ENCODE measurements around the gene BCAT1. TPM values are rescaled to one million over a fixed set of nuclear protein-coding genes. Genes with fewer than 3 reads are reported as not detected.

The BCAT1 gene
- total and polyA plus RNA-seq, 9 of the 15 experiments (the other 6 are each of a cell fraction or from before 2014, with no cell fraction given): 38.5 to 157 (median 66.8) TPM

- no peak overlapping the region for H3K9ac ChIP-seq (ENCODE audit: insufficient read depth in 1 of 2, low read depth in 2 of 2, low read length in 2 of 2)
- FAIRE-seq (no peak), ATAC-seq (no peak), DNase-seq (ENCODE audit: extremely low read depth in 1 of 4, low spot score in 3 of 4) (no peak)
- no peaks in the 10 kb centered on the region for H3K9me1 ChIP-seq (ENCODE audit: control insufficient read depth, insufficient read depth, low read length)
- no peak overlapping the region for H2AFZ ChIP-seq (ENCODE audit: low read depth, low read length)
- no peaks in the 10 kb centered on the region for H3K36me3 ChIP-seq (ENCODE audit: control insufficient read depth, insufficient read depth, low read length)
- H3K9me3 ChIP-seq (replicated peaks; ENCODE audit: control insufficient read depth, insufficient read depth, low read depth, low read length): 0 out of 2 replicates have a peak, but pooled peaks cover 2% of the 10 kb centered on the region
- TF ChIP-seq CCNT2 (IDR thresholded peaks at IDR 0.05; ENCODE audit: borderline replicate concordance, extremely low read depth, insufficient read length, low read depth, low read length) (no peak), U2AF2 (optimal IDR thresholded peaks at IDR 0.05; ENCODE audit: low read depth, low read length) (no peak), CEBPB (tag; IDR thresholded peaks at IDR 0.05) (no peak), CBX5 (IDR thresholded peaks at IDR 0.05; ENCODE audit: borderline replicate concordance, low read depth) (no peak), ZNF57 (CRISPR knock-in tag; IDR thresholded peaks at IDR 0.05) (no peak), EP400 (IDR thresholded peaks at IDR 0.05) (no peak), SRF (CRISPR knock-in tag; IDR thresholded peaks at IDR 0.05) (no peak), MAZ (CRISPR knock-in tag; conservative IDR thresholded peaks at IDR 0.05 in 1 of 2, IDR thresholded peaks at IDR 0.05 in 1 of 2) (no peak), BRD9 (IDR thresholded peaks at IDR 0.05; ENCODE audit: low read depth, partially characterized antibody) (no peak), ZNF436 (CRISPR knock-in tag; IDR thresholded peaks at IDR 0.05) (no peak), RNF2 (IDR thresholded peaks at IDR 0.05) (no peak), PTRF (tag; IDR thresholded peaks at IDR 0.05) (no peak), RUNX1 (IDR thresholded peaks at IDR 0.05; ENCODE audit: low read depth) (no peak), NFE2L1 (tag; IDR thresholded peaks at IDR 0.05; ENCODE audit: borderline replicate concordance, low read depth) (no peak), OTX1 (CRISPR knock-in tag; IDR thresholded peaks at IDR 0.05) (no peak), HNRNPUL1 (IDR thresholded peaks at IDR 0.05; ENCODE audit: low read length) (no peak)
- no peak overlapping the region for H3K4me2 ChIP-seq (ENCODE audit: insufficient read depth, low read length)
- H3K4me1 ChIP-seq (replicated peaks in 1 of 2; ENCODE audit: control insufficient read depth in 2 of 2, insufficient read depth in 2 of 2, low read length in 2 of 2): no peaks in the 10 kb centered on the region
- 9% methylated on average over 3 of the region's 5 CpGs for WGBS (ENCODE audit: insufficient coverage, low coverage, missing lambda C conversion rate)
- ChIA-PET CTCF (ENCODE audit: low intra/inter-chr PET ratio) (no interaction called here), POLR2A (interaction anchor here (1.2 kb wide), 1 partner anchor 8 kb away, joined by 5 read pairs; no protein-coding TSS in a partner anchor)
- no peaks in the 10 kb centered on the region for H3K27me3 ChIP-seq (ENCODE audit: control insufficient read depth in 2 of 2, insufficient read depth in 2 of 2, low read length in 2 of 2)
- in situ Hi-C loops (cut with MboI): no loop called here
- no TSS peak for BruUV-seq (replicated peaks)
- no peak overlapping the region for H3K27ac ChIP-seq (ENCODE audit: extremely low read depth, low read depth, low read length)
- intact Hi-C loops (cut with micrococcal nuclease): no loop called here
- no peak overlapping the region for H3K4me3 ChIP-seq
- no peaks in the 10 kb centered on the region for H4K20me1 ChIP-seq (replicated peaks; ENCODE audit: control insufficient read depth, insufficient read depth, low read length)
- no peaks in the 10 kb centered on the region for H3K79me2 ChIP-seq (ENCODE audit: control insufficient read depth, insufficient read depth, low read length)
These were observed 145.3 kb downstream of the BCAT1 start for GRCh38 chr12:24803430-24804245.
